Mesendoderm (in vitro differentiated cells): ENCODE results near the gene EML4.
"Not testable (repeated sequence)": the region's sequence is repeated elsewhere in the genome, so short reads cannot be mapped to it uniquely, and the experiment has no call there.

Experiments
- DNase-seq: peaks from one replicate; pipeline ENCODE4 v3.0.0; 2013
- H2AK5ac ChIP-seq: 2 replicates; pipeline ENCODE4 v1.6.1; 2013; ENCODE audit warnings: low read length, inconsistent platforms
- H2BK120ac ChIP-seq: 2 replicates; pipeline ENCODE4 v1.6.1; 2013; ENCODE audit warnings: low read depth, mild to moderate bottlenecking, low read length, moderate library complexity, mixed read lengths
- H2BK15ac ChIP-seq: replicated peaks from 2 replicates; pipeline ENCODE4 v1.6.1; 2013; ENCODE audit warnings: low read depth, mild to moderate bottlenecking, moderate library complexity
- H2BK5ac ChIP-seq: 2 replicates; pipeline ENCODE4 v1.6.1; 2013; ENCODE audit warnings: low read length, inconsistent platforms
- H3K18ac ChIP-seq: 2 replicates; pipeline ENCODE4 v1.6.1; 2013; ENCODE audit warnings: mild to moderate bottlenecking, low read length, mixed read lengths
- H3K23ac ChIP-seq: one replicate; pipeline ENCODE4 v1.6.1; 2013; ENCODE audit warnings: low read length
- H3K27ac ChIP-seq: 2 replicates; pipeline ENCODE4 v1.5.1; 2013; ENCODE audit warnings: low read depth, mild to moderate bottlenecking, inconsistent platforms, low read length, moderate library complexity
- H3K27me3 ChIP-seq: 2 replicates; pipeline ENCODE4 v1.6.1; 2013; ENCODE audit warnings: low read length, control low read depth, mild to moderate bottlenecking, inconsistent platforms; ENCODE audit not compliant: insufficient read depth, poor library complexity
- H3K36me3 ChIP-seq: 2 replicates; pipeline ENCODE4 v1.6.1; 2013; ENCODE audit warnings: low read length, inconsistent platforms; ENCODE audit not compliant: control insufficient read depth, insufficient read depth
- H3K4ac ChIP-seq: one replicate; pipeline ENCODE4 v1.6.1; 2013; ENCODE audit warnings: low read depth, mild to moderate bottlenecking, low read length, moderate library complexity
- H3K4me1 ChIP-seq: 2 replicates; pipeline ENCODE4 v1.6.1; 2013; ENCODE audit warnings: low read depth, low read length, inconsistent platforms; ENCODE audit not compliant: control insufficient read depth
- H3K4me2 ChIP-seq: 2 replicates; pipeline ENCODE4 v1.6.1; 2013; ENCODE audit warnings: low read length
- H3K4me3 ChIP-seq: 2 replicates; pipeline ENCODE4 v1.5.1; 2013; ENCODE audit warnings: mild to moderate bottlenecking, low read length
- H3K56ac ChIP-seq: one replicate; pipeline ENCODE4 v1.6.1; 2013; ENCODE audit warnings: low read length
- H3K79me1 ChIP-seq: 2 replicates; pipeline ENCODE4 v1.6.1; 2013; ENCODE audit warnings: low read length, inconsistent platforms
- H3K79me2 ChIP-seq: 2 replicates; pipeline ENCODE4 v1.6.1; 2013; ENCODE audit warnings: mild to moderate bottlenecking, low read length; ENCODE audit not compliant: control insufficient read depth, insufficient read depth
- H3K9ac ChIP-seq: 2 replicates; pipeline ENCODE4 v1.6.1; 2013; ENCODE audit warnings: low read length, inconsistent platforms
- H4K5ac ChIP-seq: one replicate; pipeline ENCODE4 v1.6.1; 2013; ENCODE audit warnings: low read length
- H4K8ac ChIP-seq: one replicate; pipeline ENCODE4 v1.6.1; 2013; ENCODE audit warnings: low read depth, mild to moderate bottlenecking, control low read depth, low read length, moderate library complexity
- WGBS: extraction: QIAGEN DNeasy Blood & Tissue Kit; methylation state at CpG from one replicate; pipeline ENCODE4 v1.1.7; 2013; ENCODE audit warnings: low lambda C conversion rate, missing lambda C conversion rate; ENCODE audit not compliant: insufficient coverage; ENCODE audit errors: extremely low coverage; 5-methylcytosine and 5-hydroxymethylcytosine counted together

The EML4 gene

DNA sequence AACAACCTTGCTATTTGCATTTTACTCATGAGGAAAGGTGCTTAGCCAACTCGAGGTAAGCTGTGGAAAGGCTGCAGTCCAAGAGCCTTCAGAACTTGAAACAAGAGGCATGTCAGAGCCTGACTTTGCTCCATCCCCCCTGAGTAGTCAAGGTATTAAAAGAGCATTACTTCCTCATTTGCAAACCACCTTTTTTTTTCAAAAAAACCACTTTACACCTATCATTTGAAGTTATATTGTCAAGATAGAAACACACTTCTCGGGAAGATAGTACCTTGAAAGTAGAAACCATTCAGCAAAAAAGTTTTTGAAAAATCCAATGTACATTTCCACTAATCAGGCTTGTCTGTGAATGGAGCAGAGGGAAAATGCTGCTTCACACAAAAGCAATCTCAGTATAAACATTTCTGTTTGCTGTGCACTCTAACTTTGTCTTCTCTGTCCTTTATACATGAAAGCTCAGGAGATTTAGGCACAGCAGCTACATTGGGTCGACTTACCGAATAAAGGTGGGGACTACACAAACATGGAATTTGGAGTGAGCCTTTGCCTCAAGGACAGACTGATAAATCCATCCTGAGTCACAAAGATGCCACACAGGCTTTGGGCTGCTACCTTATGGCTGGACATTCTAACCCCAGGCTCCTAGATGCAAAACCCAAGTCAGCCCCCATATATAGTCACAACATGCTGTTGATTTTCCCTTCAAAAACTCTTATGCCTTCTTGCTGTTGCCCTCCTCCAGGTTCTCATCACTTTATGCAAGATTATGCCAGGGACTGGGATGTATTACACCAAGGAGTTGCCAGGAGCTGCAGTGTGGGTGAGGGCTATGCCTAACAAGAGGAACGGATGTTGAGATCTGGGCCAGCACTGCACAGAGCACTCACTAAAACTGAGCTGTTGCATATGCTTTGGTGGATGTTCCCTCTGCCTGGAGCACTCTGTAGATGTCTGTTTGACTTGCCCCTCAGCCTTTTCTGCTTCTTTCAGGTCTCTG is 41.4 kb upstream of the EML4 start:
- Histone ChIP-seq H3K36me3 (no peaks in the 10 kb centered on the region), H3K79me1 (no peaks in the 10 kb centered on the region), H2BK15ac (no peak overlapping the region), H3K23ac (no peak overlapping the region), H3K4ac (no peak overlapping the region), H3K4me1 (peaks cover 13% of the 10 kb centered on the region), H3K18ac (no peak overlapping the region), H3K4me3 (no peak overlapping the region), H3K9ac (no peak overlapping the region), H2AK5ac (no peak overlapping the region), H3K27ac (no peak overlapping the region), H2BK5ac (no peak overlapping the region), H4K8ac (no peak overlapping the region), H3K79me2 (no peaks in the 10 kb centered on the region), H4K5ac (no peak overlapping the region), H3K27me3 (no peaks in the 10 kb centered on the region), H2BK120ac (no peak overlapping the region), H3K4me2 (no peak overlapping the region), H3K56ac (no peak overlapping the region)
- no CpG with 5 or more reads among the region's 5 CpGs for WGBS
- no peak for DNase-seq

DNA sequence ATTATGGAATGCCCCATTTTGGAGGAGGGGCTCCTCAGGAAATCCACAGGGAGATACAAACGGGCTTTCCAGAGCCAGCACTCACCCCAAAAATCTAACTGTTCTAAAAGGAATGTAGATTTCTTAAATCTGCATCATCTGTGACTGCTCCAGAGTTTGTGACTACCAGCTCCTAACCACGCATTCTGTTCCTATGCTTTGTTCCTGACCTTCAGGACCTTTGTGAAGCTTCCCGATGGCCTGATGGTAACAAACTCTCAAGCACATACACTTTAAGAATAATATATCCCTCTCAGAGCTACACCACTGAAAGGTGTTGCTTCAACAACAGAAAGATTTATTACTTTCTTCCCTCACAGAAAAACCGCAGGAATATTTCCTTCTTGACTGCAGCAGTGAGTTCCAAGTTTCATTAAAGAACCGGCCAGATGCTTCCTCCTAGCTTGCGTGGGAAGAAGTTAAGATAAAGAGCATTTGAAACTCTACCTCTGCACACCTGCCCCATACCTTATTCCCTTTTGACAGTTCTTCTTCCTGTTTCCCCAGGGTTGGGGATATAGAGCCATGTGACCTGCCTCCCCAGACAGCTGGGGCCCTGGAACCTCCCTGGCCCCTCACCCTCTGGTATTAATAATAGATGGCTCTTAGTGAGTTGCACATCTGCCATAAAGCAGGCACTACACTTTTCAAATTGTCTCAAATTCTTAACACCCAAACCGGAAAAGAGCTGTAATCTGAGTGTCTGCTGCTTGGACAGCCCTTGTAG is 40.2 kb upstream of the EML4 start:
- Histone ChIP-seq H3K23ac (no peak overlapping the region), H3K56ac (no peak overlapping the region), H3K4ac (no peak overlapping the region), H4K8ac (no peak overlapping the region), H4K5ac (no peak overlapping the region), H3K4me2 (no peak overlapping the region), H2BK5ac (no peak overlapping the region), H3K18ac (no peak overlapping the region), H3K27me3 (no peaks in the 10 kb centered on the region), H3K36me3 (no peaks in the 10 kb centered on the region), H3K4me3 (no peak overlapping the region), H2AK5ac (no peak overlapping the region), H3K79me1 (no peaks in the 10 kb centered on the region), H3K27ac (no peak overlapping the region), H3K9ac (no peak overlapping the region), H2BK15ac (no peak overlapping the region), H3K79me2 (no peaks in the 10 kb centered on the region), H2BK120ac (no peak overlapping the region), H3K4me1 (peaks cover 19% of the 10 kb centered on the region)
- no peak for DNase-seq
- WGBS: no CpG with 5 or more reads among the region's 7 CpGs

GRCh38 chr2:42129487-42129852 is 39.7 kb upstream of the EML4 start:
- H3K79me2 ChIP-seq: no peaks in the 10 kb centered on the region
- no peak for DNase-seq
- H2BK15ac ChIP-seq: no peak overlapping the region
- H3K27me3 ChIP-seq: no peaks in the 10 kb centered on the region
- peak overlapping the region; percentile 22 for H2AK5ac ChIP-seq
- no peak overlapping the region for H2BK120ac ChIP-seq
- no peak overlapping the region for H3K4me2 ChIP-seq
- peaks cover 19% of the 10 kb centered on the region for H3K4me1 ChIP-seq
- H3K18ac ChIP-seq: no peak overlapping the region
- H3K23ac ChIP-seq: no peak overlapping the region
- no peak overlapping the region for H2BK5ac ChIP-seq
- H3K56ac ChIP-seq: no peak overlapping the region
- H3K79me1 ChIP-seq: no peaks in the 10 kb centered on the region
- no CpG with 5 or more reads among the region's 1 CpG for WGBS
- no peak overlapping the region for H3K9ac ChIP-seq
- no peak overlapping the region for H4K8ac ChIP-seq
- no peak overlapping the region for H3K4me3 ChIP-seq
- no peak overlapping the region for H3K27ac ChIP-seq
- no peak overlapping the region for H4K5ac ChIP-seq
- no peaks in the 10 kb centered on the region for H3K36me3 ChIP-seq
- H3K4ac ChIP-seq: no peak overlapping the region

- Histone ChIP-seq H2BK120ac (no peak overlapping the region), H3K79me1 (no peaks in the 10 kb centered on the region), H2BK15ac (no peak overlapping the region), H3K18ac (no peak overlapping the region), H3K4me1 (peaks cover 19% of the 10 kb centered on the region), H3K9ac (no peak overlapping the region), H3K27ac (no peak overlapping the region), H2AK5ac (peak overlapping the region; percentile 22), H3K79me2 (no peaks in the 10 kb centered on the region), H2BK5ac (no peak overlapping the region), H3K36me3 (no peaks in the 10 kb centered on the region), H4K5ac (no peak overlapping the region), H3K27me3 (no peaks in the 10 kb centered on the region), H3K56ac (no peak overlapping the region), H3K4me3 (no peak overlapping the region), H3K23ac (no peak overlapping the region), H3K4ac (no peak overlapping the region), H4K8ac (no peak overlapping the region), H3K4me2 (no peak overlapping the region)
- DNase-seq: no peak
- WGBS: no CpG with 5 or more reads among the region's 5 CpGs
Measured at GRCh38 chr2:42129947-42130346, 39.2 kb upstream of the EML4 start.

DNA sequence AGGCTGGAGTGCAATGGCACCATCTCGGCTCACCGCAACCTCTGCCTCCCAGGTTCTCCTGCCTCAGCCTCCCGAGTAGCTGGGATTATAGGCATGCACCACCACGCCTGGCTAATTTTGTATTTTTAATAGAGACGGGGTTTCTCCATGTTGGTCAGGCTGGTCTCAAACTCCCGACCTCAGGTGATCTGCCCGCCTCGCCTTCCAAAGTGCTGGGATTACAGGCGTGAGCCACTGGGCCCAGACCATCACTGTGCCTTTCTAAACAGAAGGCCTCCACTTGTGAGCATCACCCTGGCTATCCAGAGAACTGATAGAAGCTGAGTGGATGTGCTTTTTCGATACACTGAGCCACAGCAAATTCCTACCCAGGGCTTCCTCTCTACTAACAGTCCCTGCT is 38.3 kb upstream of the EML4 start:
- not testable (repeated sequence) for H3K79me1 ChIP-seq, H3K27ac ChIP-seq, H3K23ac ChIP-seq, H4K8ac ChIP-seq, H3K4me3 ChIP-seq, H3K4ac ChIP-seq, H2AK5ac ChIP-seq, H2BK5ac ChIP-seq, H3K36me3 ChIP-seq, H3K27me3 ChIP-seq, H3K56ac ChIP-seq, H3K4me2 ChIP-seq, H2BK15ac ChIP-seq, H2BK120ac ChIP-seq, H4K5ac ChIP-seq, DNase-seq, H3K79me2 ChIP-seq, H3K9ac ChIP-seq
- Histone ChIP-seq H3K4me1 (peaks cover 22% of the 10 kb centered on the region), H3K18ac (peak overlapping the region; percentile 25)
- WGBS: no CpG with 5 or more reads among the region's 10 CpGs
